NT2/D1 (cell line): Measurements from ENCODE around the gene PARP16.
"Not testable (repeated sequence)": the region's sequence is repeated elsewhere in the genome, so short reads cannot be mapped to it uniquely, and the experiment has no call there.

ENCODE experiments used
- DNase-seq: peaks from one replicate; pipeline ENCODE4 v3.0.0-alpha.2; 2011; ENCODE audit warnings: low read depth, low spot score
- H3K27me3 ChIP-seq: 2 replicates; pipeline ENCODE4 v1.6.0; 2011; ENCODE audit warnings: mild to moderate bottlenecking; ENCODE audit not compliant: insufficient read length, insufficient read depth
- H3K36me3 ChIP-seq: 2 replicates; pipeline ENCODE4 v1.6.1; 2011; ENCODE audit warnings: mild to moderate bottlenecking, low read length, mixed read lengths; ENCODE audit not compliant: insufficient read depth, insufficient read length
- H3K4me1 ChIP-seq: 2 replicates; pipeline ENCODE4 v1.5.1; 2011; ENCODE audit not compliant: insufficient read depth, insufficient read length
- H3K4me3 ChIP-seq: 2 replicates; pipeline ENCODE4 v1.5.1; 2011; ENCODE audit warnings: low read depth; ENCODE audit not compliant: insufficient read length
- H3K9ac ChIP-seq: 2 replicates; pipeline ENCODE4 v1.6.0; 2011; ENCODE audit warnings: low read depth; ENCODE audit not compliant: insufficient read length
- H3K9me3 ChIP-seq: 2 replicates; pipeline ENCODE4 v1.5.1; 2011; ENCODE audit warnings: mild to moderate bottlenecking, low read length; ENCODE audit not compliant: insufficient read depth
- SUZ12 ChIP-seq: IDR thresholded peaks from 2 replicates; pipeline ENCODE4 v1.6.1; 2011; ENCODE audit not compliant: insufficient read length, insufficient read depth; ENCODE audit errors: extremely low read depth
- YY1 ChIP-seq: IDR thresholded peaks from 2 replicates; pipeline ENCODE4 v1.6.1; 2011; ENCODE audit not compliant: insufficient read length, insufficient read depth
- ZNF274 ChIP-seq: IDR thresholded peaks from 2 replicates; pipeline ENCODE4 v1.6.1; 2011; ENCODE audit warnings: mild to moderate bottlenecking, low read depth, low read length

The PARP16 gene

DNA sequence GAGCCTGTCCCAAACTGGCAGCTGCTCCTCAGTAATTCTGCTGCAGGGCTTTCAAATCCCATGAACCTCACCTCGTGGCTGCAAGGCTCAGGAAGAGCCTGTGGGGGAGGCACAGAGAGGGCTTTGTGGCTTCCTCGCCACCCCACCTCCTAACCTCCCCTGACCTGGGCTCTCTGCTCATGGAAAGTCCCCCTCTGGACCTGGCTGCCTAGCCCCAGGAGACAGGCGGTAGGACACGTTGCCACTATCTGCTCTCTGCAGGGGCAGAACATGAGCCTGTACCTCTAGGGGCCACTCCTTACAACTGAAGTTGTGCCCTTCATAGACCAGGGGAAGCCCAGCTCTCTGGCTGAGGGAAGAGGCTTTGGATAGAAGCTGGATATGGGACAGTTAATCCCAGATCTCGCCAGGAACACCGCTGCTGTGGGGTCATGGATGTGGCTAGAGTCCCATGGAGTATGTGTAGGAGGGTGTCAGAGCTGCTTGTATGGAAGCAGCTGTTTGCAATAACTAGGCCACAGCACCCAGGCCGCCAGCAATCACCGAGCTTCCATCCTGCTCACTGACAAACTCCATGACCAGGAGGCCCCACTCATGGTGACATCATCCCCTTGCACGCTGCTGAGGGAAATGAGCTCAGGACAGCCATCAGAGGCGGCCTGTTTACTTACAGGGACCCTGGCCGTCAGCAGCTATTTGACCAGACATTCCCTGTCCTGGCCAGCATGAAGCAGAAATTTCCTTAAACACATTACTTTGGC is 41.4 kb downstream of the PARP16 start:
- no peak overlapping the region for H3K9ac ChIP-seq
- DNase-seq, result no peak
- TF ChIP-seq YY1 (no peak), SUZ12 (no peak), ZNF274 (no peak)
- H3K4me1 ChIP-seq, result peaks cover 14% of the 10 kb centered on the region
- H3K27me3 ChIP-seq, result no peaks in the 10 kb centered on the region
- H3K9me3 ChIP-seq, result no peaks in the 10 kb centered on the region
- H3K4me3 ChIP-seq, result no peak overlapping the region
- no peaks in the 10 kb centered on the region for H3K36me3 ChIP-seq

DNA sequence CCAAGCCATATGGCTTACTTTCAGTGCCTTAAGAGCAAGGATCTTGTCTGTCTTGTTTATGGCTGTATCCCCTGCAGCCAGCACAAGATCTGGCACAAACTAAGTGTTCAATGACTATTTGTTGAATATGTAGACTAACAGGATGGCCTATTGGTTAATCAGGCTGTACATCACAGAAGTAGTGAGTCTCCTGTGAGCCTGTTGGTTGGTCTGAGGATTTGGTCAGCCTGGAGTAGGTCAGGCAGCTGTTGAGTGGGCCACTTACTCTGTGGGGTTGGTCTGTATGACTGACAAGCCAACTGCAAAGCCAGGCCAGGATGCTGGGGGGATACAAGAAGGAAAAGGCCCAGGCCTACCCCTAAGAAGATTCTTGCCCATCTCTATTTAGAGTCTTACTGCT is 42.0 kb downstream of the PARP16 start:
- DNase-seq, result no peak
- no peaks in the 10 kb centered on the region for H3K27me3 ChIP-seq
- H3K4me1 ChIP-seq, result peaks cover 12% of the 10 kb centered on the region
- H3K9me3 ChIP-seq, result no peaks in the 10 kb centered on the region
- H3K9ac ChIP-seq, result no peak overlapping the region
- H3K36me3 ChIP-seq, result no peaks in the 10 kb centered on the region
- H3K4me3 ChIP-seq, result no peak overlapping the region
- TF ChIP-seq ZNF274, result no peak

DNA sequence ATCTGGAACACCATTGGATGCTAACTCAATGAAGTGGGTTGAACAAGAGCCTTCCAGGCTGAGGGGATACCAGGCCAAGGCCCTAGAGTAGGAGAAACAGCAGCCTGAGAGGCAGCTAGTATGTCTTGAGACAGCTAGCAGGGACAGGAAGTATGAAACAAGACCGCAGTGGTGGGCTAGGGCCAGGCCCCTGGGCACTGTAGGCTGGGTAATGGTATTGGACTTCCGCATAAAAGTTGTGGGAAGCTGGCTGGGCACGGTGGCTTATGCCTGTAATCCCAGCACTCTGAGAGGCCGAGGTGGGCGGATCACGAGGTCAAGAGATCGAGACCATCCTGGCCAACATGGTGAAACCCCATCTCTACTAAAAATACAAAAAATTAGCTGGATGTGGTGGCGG is 50.2 kb downstream of the PARP16 start:
- H3K9me3 ChIP-seq, DNase-seq, H3K4me1 ChIP-seq, H3K27me3 ChIP-seq, H3K36me3 ChIP-seq, H3K4me3 ChIP-seq, H3K9ac ChIP-seq: not testable (repeated sequence)

DNA sequence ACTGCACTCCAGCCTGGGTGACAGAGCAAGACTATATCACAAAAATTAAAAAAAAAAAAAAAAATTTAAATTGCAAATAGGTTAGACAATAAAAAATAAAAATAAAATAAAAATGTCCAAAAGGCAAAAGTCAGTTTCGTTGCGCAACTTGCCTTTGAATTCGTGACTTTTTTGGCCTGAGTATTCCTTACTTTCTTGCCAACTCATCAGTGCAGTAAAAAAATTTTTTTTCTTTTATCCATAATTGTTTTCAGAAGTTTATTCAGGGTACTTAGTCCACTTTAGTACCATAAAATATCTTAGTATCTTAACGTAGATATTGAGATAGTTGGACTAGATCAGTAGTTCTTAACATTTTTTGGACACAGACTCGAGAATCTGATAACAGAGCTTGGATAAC is 53.0 kb downstream of the PARP16 start:
- Histone ChIP-seq H3K4me3 (no peak overlapping the region), H3K9me3 (no peaks in the 10 kb centered on the region), H3K9ac (no peak overlapping the region), H3K27me3 (no peaks in the 10 kb centered on the region), H3K4me1 (peaks cover 3% of the 10 kb centered on the region), H3K36me3 (no peaks in the 10 kb centered on the region)
- no peak for TF ChIP-seq YY1
- TF ChIP-seq ZNF274, result no peak
- TF ChIP-seq SUZ12, result no peak
- no peak for DNase-seq

DNA sequence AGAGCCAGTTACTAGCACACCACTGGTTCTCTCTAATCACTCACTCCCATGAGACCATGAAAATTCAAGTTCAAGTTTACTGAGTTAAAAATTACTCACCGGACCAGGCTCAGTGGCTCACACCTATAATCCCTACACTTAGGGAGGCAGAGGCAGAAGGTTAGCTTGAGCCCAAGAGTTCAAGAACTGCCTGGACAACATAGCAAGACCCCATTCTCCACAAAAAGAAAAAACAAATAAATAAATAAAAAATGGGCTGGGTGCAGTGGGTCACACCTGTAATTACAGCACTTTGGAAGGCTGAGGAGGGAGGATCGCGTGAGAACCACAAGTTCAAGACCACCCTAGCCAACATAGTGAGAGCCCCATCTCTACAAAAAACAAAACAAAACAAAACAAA is 54.2 kb downstream of the PARP16 start:
- Histone ChIP-seq H3K9me3 (no peaks in the 10 kb centered on the region), H3K36me3 (no peaks in the 10 kb centered on the region), H3K4me3 (no peak overlapping the region), H3K27me3 (no peaks in the 10 kb centered on the region), H3K9ac (no peak overlapping the region), H3K4me1 (peaks cover 13% of the 10 kb centered on the region)
- TF ChIP-seq ZNF274 (no peak), YY1 (no peak)
- DNase-seq, result no peak

DNA sequence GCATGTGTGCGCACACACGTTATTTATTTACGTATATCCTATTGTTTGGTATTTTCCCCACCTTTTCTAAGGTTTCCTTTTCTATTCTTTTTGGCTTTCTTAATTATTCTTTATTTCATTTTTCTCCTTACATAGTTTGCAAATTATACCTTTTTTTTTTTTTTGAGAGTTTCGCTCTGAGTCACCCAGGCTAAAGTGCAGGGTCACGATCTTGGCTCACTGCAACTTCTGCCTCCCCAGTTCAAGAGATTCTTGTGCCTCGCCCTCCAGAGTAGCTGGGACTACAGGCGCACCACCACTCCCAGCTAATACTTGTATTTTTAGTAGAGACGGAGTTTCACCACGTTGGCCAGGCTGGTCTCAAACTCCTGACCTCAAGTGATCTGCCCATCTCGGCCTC is 55.4 kb downstream of the PARP16 start:
- no peaks in the 10 kb centered on the region for H3K9me3 ChIP-seq
- H3K9ac ChIP-seq, result no peak overlapping the region
- H3K4me3 ChIP-seq, result no peak overlapping the region
- H3K36me3 ChIP-seq, result no peaks in the 10 kb centered on the region
- DNase-seq, result no peak
- no peak for TF ChIP-seq SUZ12
- no peak for TF ChIP-seq YY1
- TF ChIP-seq ZNF274, result no peak
- peaks cover 10% of the 10 kb centered on the region for H3K4me1 ChIP-seq
- no peaks in the 10 kb centered on the region for H3K27me3 ChIP-seq

DNA sequence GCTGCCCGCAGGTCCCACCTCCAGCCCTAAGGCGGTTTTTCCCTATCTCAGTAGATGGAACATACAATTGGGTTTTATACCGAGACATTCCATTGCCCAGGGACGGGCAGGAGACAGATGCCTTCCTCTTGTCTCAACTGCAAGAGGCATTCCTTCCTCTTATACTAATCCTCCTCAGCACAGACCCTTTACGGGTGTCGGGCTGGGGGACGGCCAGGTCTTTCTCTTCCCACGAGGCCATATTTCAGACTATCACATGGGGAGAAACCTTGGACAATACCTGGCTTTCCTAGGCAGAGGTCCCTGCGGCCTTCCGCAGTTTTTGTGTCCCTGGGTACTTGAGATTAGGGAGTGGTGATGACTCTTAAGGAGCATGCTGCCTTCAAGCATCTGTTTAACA is 59.8 kb downstream of the PARP16 start:
- H3K4me3 ChIP-seq, H3K9ac ChIP-seq, H3K36me3 ChIP-seq, H3K27me3 ChIP-seq, DNase-seq, H3K9me3 ChIP-seq: not testable (repeated sequence)
- H3K4me1 ChIP-seq, result peaks cover 16% of the 10 kb centered on the region

DNA sequence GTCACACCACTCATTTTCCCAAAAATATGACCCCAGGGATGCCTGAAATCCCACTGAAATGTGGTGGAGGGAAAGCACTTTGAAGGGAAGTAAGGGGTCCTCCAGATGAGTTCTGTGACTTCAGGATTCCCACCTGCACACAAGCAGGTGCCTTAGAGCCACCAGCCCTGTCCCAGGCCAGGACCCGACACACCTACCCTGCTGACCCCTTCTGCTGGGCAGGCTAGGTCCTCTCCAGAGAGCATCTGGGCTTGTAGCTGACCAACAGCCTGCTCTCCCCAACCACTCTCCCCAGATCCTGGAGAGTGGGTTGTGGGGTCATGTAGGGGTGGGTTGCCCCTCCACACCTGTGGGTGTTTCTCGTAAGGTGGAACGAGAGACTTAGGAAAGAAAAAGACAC is 60.5 kb downstream of the PARP16 start:
- Histone ChIP-seq H3K4me3 (no peak overlapping the region), H3K9ac (peak overlapping the region; percentile 73), H3K9me3 (no peaks in the 10 kb centered on the region), H3K36me3 (no peaks in the 10 kb centered on the region), H3K4me1 (peaks cover 16% of the 10 kb centered on the region), H3K27me3 (no peaks in the 10 kb centered on the region)
- DNase-seq, result no peak
- no peak for TF ChIP-seq SUZ12
